ENCODE results near the gene OLFM1.

- no peak for TF ChIP-seq EZH2 (IDR thresholded peaks at IDR 0.05; ENCODE audit: insufficient read depth, low read length)
- TF ChIP-seq, protein P1, sequence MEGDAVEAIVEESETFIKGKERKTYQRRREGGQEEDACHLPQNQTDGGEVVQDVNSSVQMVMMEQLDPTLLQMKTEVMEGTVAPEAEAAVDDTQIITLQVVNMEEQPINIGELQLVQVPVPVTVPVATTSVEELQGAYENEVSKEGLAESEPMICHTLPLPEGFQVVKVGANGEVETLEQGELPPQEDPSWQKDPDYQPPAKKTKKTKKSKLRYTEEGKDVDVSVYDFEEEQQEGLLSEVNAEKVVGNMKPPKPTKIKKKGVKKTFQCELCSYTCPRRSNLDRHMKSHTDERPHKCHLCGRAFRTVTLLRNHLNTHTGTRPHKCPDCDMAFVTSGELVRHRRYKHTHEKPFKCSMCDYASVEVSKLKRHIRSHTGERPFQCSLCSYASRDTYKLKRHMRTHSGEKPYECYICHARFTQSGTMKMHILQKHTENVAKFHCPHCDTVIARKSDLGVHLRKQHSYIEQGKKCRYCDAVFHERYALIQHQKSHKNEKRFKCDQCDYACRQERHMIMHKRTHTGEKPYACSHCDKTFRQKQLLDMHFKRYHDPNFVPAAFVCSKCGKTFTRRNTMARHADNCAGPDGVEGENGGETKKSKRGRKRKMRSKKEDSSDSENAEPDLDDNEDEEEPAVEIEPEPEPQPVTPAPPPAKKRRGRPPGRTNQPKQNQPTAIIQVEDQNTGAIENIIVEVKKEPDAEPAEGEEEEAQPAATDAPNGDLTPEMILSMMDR (IDR thresholded peaks at IDR 0.05; ENCODE audit: insufficient read depth, low read depth, low read length), result no peak
These were observed 5.7 kb upstream of the OLFM1 start for GRCh38 chr9:135081731-135082130.

All from astrocyte (in vitro differentiated cells and primary cell).